Neural progenitor cell (in vitro differentiated cells): ENCODE measurements around the gene GATA5. TPM values are rescaled to one million over a fixed set of nuclear protein-coding genes. Genes with fewer than 3 reads are reported as not detected.

Experiments used
- DNase-seq: peaks from one replicate; pipeline ENCODE4 v3.0.0-alpha.2; 2016; ENCODE audit warnings: low spot score
- H2AFZ ChIP-seq: fragments of 200-600 bp; sonication (generic); replicated peaks from 2 replicates; pipeline ENCODE4 v1.6.1; 2016; ENCODE audit warnings: antibody characterized with exemption
- H3F3A ChIP-seq: fragments of 200-600 bp; sonication (generic); 2 replicates; pipeline ENCODE4 v1.6.1; 2016; ENCODE audit warnings: antibody characterized with exemption, low read depth
- H3K27ac ChIP-seq: fragments of 200-600 bp; sonication (generic); 2 replicates; pipeline ENCODE4 v1.5.1; 2016; ENCODE audit warnings: mild to moderate bottlenecking
- H3K27me3 ChIP-seq: fragments of 200-600 bp; sonication (generic); 2 replicates; pipeline ENCODE4 v1.6.1; 2016; ENCODE audit warnings: mild to moderate bottlenecking, moderate library complexity
- H3K36me3 ChIP-seq: fragments of 200-600 bp; sonication (generic); 2 replicates; pipeline ENCODE4 v1.5.1; 2016
- H3K4me1 ChIP-seq: fragments of 200-600 bp; sonication (generic); 2 replicates; pipeline ENCODE4 v1.6.1; 2016; ENCODE audit warnings: mixed run types
- H3K4me2 ChIP-seq: fragments of 200-600 bp; sonication (generic); 2 replicates; pipeline ENCODE4 v1.6.1; 2016
- H3K4me3 ChIP-seq: fragments of 200-600 bp; sonication (generic); 2 replicates; pipeline ENCODE4 v1.5.1; 2016
- H3K79me2 ChIP-seq: fragments of 200-600 bp; sonication (generic); 2 replicates; pipeline ENCODE4 v1.6.1; 2016; ENCODE audit warnings: low read depth
- H3K9ac ChIP-seq: fragments of 200-600 bp; sonication (generic); 2 replicates; pipeline ENCODE4 v1.6.1; 2016
- H3K9me3 ChIP-seq: fragments of 200-600 bp; sonication (generic); 2 replicates; pipeline ENCODE4 v1.5.1; 2016; ENCODE audit warnings: low read depth
- H4K20me1 ChIP-seq: fragments of 200-600 bp; sonication (generic); 2 replicates; pipeline ENCODE4 v1.6.1; 2016; ENCODE audit warnings: low read depth
- H3K27ac Mint-ChIP-seq: 3 replicates; pipeline ENCODE4 v1.8.0; 2021; ENCODE audit warnings: mixed read lengths
- H3K27me3 Mint-ChIP-seq: 2 replicates; pipeline ENCODE4 v1.8.0; 2022; ENCODE audit warnings: low read depth, mild to moderate bottlenecking, inconsistent platforms, moderate library complexity, mixed read lengths; ENCODE audit not compliant: insufficient read depth
- H3K36me3 Mint-ChIP-seq: 3 replicates; pipeline ENCODE4 v1.8.0; 2021; ENCODE audit warnings: mixed read lengths
- H3K4me1 Mint-ChIP-seq: 3 replicates; pipeline ENCODE4 v1.8.0; 2021; ENCODE audit warnings: mixed read lengths
- H3K4me3 Mint-ChIP-seq: 3 replicates; pipeline ENCODE4 v1.8.0; 2021; ENCODE audit warnings: mild to moderate bottlenecking, moderate library complexity, mixed read lengths
- H3K9me3 Mint-ChIP-seq: 3 replicates; pipeline ENCODE4 v1.8.0; 2020; ENCODE audit warnings: mixed read lengths
- CTCF ChIP-seq: fragments of 200-600 bp; sonication (generic); IDR thresholded peaks from 2 replicates; pipeline ENCODE4 v1.5.1; 2017; ENCODE audit warnings: antibody characterized with exemption, mild to moderate bottlenecking
- EZH2 ChIP-seq: fragments of 200-600 bp; sonication (generic); IDR thresholded peaks from 2 replicates; pipeline ENCODE4 v1.6.1; 2017; ENCODE audit warnings: antibody characterized with exemption, mild to moderate bottlenecking, moderate library complexity
- EZH2phosphoT487 ChIP-seq: fragments of 200-600 bp; sonication (generic); IDR thresholded peaks from 2 replicates; pipeline ENCODE4 v1.6.1; 2017; ENCODE audit warnings: antibody characterized with exemption
- total RNA-seq: library from RNA; depleted of rRNA; stranded (reverse); fragments of >200 nt; gene quantifications from 2 replicates; pipeline ENCODE4 v1.2.3, GENCODE V29; 2015; ENCODE audit warnings: low replicate concordance

The GATA5 gene
- total RNA-seq, 1 donor from 2014 or later, result not detected

GRCh38 chr20:62422636-62423325 lies 53.0 kb downstream of the GATA5 start:
- Histone ChIP-seq H3K27ac (no peak overlapping the region), H3K9ac (no peak overlapping the region), H3F3A (peaks cover 10% of the 10 kb centered on the region), H3K4me3 (no peak overlapping the region), H3K4me1 (peaks cover 14% of the 10 kb centered on the region), H3K79me2 (no peaks in the 10 kb centered on the region), H3K9me3 (no peaks in the 10 kb centered on the region), H2AFZ (no peak overlapping the region), H3K4me2 (no peak overlapping the region), H4K20me1 (no peaks in the 10 kb centered on the region), H3K27me3 (no peaks in the 10 kb centered on the region), H3K36me3 (no peaks in the 10 kb centered on the region)
- peaks cover 13% of the 10 kb centered on the region for H3K27me3 Mint-ChIP-seq
- no peaks in the 10 kb centered on the region for H3K9me3 Mint-ChIP-seq
- TF ChIP-seq CTCF (no peak), EZH2 (no peak)
- no peak for DNase-seq
- no peak overlapping the region for H3K27ac Mint-ChIP-seq
- no peaks in the 10 kb centered on the region for H3K36me3 Mint-ChIP-seq
- H3K4me1 Mint-ChIP-seq, result peaks cover 6% of the 10 kb centered on the region
- no peak overlapping the region for H3K4me3 Mint-ChIP-seq

GRCh38 chr20:62421716-62421990 lies 54.1 kb downstream of the GATA5 start:
- Histone ChIP-seq H3K4me2 (no peak overlapping the region), H3K9me3 (no peaks in the 10 kb centered on the region), H3K9ac (no peak overlapping the region), H3K36me3 (no peaks in the 10 kb centered on the region), H3K27me3 (no peaks in the 10 kb centered on the region), H3F3A (peaks cover 10% of the 10 kb centered on the region), H3K4me1 (peaks cover 3% of the 10 kb centered on the region), H3K4me3 (no peak overlapping the region), H2AFZ (no peak overlapping the region), H3K27ac (no peak overlapping the region), H3K79me2 (no peaks in the 10 kb centered on the region), H4K20me1 (no peaks in the 10 kb centered on the region)
- no peak for TF ChIP-seq CTCF
- TF ChIP-seq EZH2, result no peak
- TF ChIP-seq EZH2phosphoT487, result no peak
- Mint-ChIP-seq H3K27me3 (peaks cover 13% of the 10 kb centered on the region), H3K27ac (no peak overlapping the region), H3K4me3 (no peak overlapping the region), H3K9me3 (no peaks in the 10 kb centered on the region), H3K36me3 (no peaks in the 10 kb centered on the region), H3K4me1 (peaks cover 4% of the 10 kb centered on the region)
- no peak for DNase-seq

GRCh38 chr20:62420846-62421715 lies 54.7 kb downstream of the GATA5 start:
- no peak for DNase-seq
- Histone ChIP-seq H3F3A (peaks cover 10% of the 10 kb centered on the region), H2AFZ (no peak overlapping the region), H3K9ac (no peak overlapping the region), H3K4me2 (no peak overlapping the region), H3K27ac (no peak overlapping the region), H3K27me3 (no peaks in the 10 kb centered on the region), H3K9me3 (no peaks in the 10 kb centered on the region), H3K4me3 (no peak overlapping the region), H3K79me2 (no peaks in the 10 kb centered on the region), H4K20me1 (no peaks in the 10 kb centered on the region), H3K36me3 (no peaks in the 10 kb centered on the region), H3K4me1 (no peaks in the 10 kb centered on the region)
- TF ChIP-seq EZH2 (no peak), EZH2phosphoT487 (no peak), CTCF (no peak)
- H3K4me1 Mint-ChIP-seq, result peaks cover 4% of the 10 kb centered on the region
- peak overlapping the region; percentile 81 for H3K27ac Mint-ChIP-seq
- peaks cover 10% of the 10 kb centered on the region for H3K27me3 Mint-ChIP-seq
- no peaks in the 10 kb centered on the region for H3K36me3 Mint-ChIP-seq
- H3K9me3 Mint-ChIP-seq, result no peaks in the 10 kb centered on the region
- peak overlapping the region; percentile 4 for H3K4me3 Mint-ChIP-seq
